WERI-Rb-1 (cell line): ENCODE results near the gene LIG4.
"Not testable (repeated sequence)": the region's sequence is repeated elsewhere in the genome, so short reads cannot be mapped to it uniquely, and the experiment has no call there.

ENCODE experiments used
- DNase-seq: peaks from one replicate; pipeline ENCODE4 v3.0.0-alpha.2; 2020
- H3K27ac ChIP-seq: fragments of 250-450 bp; sonication (Bioruptor Pico); 2 replicates; pipeline ENCODE4 v1.5.1; 2020; ENCODE audit warnings: mild to moderate bottlenecking, moderate library complexity
- H3K27me3 ChIP-seq: fragments of 250-450 bp; sonication (Bioruptor Pico); 2 replicates; pipeline ENCODE4 v1.5.1; 2021; ENCODE audit warnings: mild to moderate bottlenecking, low read depth, moderate library complexity; ENCODE audit not compliant: insufficient read depth, severe bottlenecking
- H3K36me3 ChIP-seq: fragments of 250-450 bp; sonication (Bioruptor Pico); 2 replicates; pipeline ENCODE4 v1.5.1; 2020; ENCODE audit warnings: mild to moderate bottlenecking, moderate library complexity
- H3K4me3 ChIP-seq: 2 replicates; pipeline ENCODE4 v1.5.1; 2011; ENCODE audit warnings: low read depth, mild to moderate bottlenecking, control low read depth, low read length
- H3K9me3 ChIP-seq: fragments of 250-450 bp; sonication (Bioruptor Pico); 2 replicates; pipeline ENCODE4 v1.5.1; 2021; ENCODE audit warnings: mild to moderate bottlenecking, moderate library complexity; ENCODE audit not compliant: severe bottlenecking
- CTCF ChIP-seq: IDR thresholded peaks from 2 replicates; pipeline ENCODE4 v1.5.1; 2011; ENCODE audit warnings: low read depth, mild to moderate bottlenecking, control low read depth, inconsistent platforms, low read length

The LIG4 gene

DNA sequence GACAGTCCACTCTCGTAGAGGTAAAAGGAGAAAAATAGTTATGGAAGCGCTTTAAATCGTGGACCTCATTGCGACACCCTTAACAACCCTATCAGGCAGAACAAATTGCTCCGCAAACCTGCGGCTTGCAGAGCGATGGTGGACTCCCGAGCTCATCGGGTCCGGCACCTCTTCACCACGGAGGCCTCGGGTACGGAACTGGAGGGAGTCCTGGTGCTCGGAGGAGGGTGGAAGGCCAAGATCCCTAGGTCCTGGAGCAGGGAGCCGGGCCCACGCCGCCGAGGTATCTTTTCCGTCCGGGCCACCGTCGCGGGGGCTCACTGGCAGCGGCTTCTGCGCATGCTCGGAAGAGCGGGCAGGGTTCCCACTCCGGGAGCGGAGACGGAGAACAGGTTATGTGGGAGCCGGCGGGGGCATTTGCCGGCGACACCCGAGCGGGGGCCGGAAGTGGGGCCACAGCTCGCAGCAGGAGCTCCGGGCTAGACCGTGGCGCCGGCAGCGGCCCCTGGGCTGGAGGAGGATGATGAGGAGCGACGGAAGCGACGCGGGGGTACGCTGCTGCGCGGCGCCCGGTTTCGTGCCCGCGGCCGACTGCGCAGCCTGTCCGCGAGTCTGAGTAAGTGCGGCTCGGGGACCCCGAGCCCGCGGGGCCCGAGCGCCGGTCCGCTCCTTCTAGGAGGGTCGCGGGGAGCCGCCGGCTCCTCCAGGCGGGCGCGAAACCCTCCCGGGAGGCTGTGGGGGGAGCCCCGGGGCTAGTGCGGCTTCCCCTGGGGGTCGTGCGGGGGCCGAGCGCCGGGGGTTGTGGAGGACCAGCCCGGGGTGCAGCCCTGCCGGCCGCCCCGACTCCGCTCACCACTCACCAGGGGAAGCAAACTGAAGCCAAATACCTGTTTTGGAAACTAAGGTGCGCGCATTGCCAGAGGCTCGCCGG lies 3.0 kb upstream of the LIG4 start, which contains the start of gene ABHD13:
TSS of gene ABHD13 (plus strand) at position 349 of the 931 bp plus-strand sequence. CDS start 10,827 bp downstream, outside the sequence.
- no peaks in the 10 kb centered on the region for H3K9me3 ChIP-seq
- peak; percentile 99 for DNase-seq
- TF ChIP-seq CTCF: no peak
- peak within 1 kb of the TSS; percentile 93 for H3K27ac ChIP-seq
- H3K27me3 ChIP-seq: no peaks in the 10 kb centered on the region
- peaks cover 7% of the 10 kb centered on the region for H3K36me3 ChIP-seq
- peak within 1 kb of the TSS; percentile 96 for H3K4me3 ChIP-seq

DNA sequence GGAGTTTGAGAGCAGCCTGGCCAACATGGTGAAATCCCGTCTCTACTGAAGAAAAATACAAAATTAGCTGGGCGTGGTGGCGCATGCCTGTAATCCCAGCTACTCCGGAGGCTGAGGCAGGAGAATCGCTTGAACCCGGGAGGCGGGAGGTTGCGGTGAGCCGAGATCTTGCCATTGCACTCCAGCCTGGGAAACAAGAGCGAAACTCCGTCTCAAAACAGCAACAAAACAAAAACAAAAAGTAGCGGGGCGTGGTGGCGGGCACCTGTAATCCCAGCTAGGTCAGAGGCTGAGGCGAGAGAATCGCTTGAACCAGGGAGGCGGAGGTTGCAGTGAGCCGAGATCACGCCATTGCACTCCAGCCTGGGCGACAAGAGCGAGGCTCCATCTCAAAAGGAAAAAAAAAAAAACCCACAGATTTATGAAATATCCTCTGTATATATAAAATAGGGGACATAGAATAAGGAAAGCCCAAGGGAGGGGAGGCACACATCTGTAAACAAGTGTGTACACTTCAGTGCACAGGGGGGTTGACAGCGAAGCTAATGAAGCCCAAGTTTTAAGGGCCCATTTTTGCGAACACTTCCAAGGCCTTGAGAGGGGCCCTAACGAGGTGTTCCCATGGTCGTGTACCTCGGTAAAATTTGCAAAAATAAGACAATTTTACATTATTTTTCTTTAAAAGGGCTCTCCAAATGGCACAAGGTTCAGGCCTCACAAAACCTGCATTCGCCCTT lies 2.1 kb upstream of the LIG4 start:
- H3K4me3 ChIP-seq: peak overlapping the region; percentile 96
- H3K36me3 ChIP-seq, H3K27me3 ChIP-seq, DNase-seq, H3K9me3 ChIP-seq: not testable (repeated sequence)
- H3K27ac ChIP-seq: peak overlapping the region; percentile 93

DNA sequence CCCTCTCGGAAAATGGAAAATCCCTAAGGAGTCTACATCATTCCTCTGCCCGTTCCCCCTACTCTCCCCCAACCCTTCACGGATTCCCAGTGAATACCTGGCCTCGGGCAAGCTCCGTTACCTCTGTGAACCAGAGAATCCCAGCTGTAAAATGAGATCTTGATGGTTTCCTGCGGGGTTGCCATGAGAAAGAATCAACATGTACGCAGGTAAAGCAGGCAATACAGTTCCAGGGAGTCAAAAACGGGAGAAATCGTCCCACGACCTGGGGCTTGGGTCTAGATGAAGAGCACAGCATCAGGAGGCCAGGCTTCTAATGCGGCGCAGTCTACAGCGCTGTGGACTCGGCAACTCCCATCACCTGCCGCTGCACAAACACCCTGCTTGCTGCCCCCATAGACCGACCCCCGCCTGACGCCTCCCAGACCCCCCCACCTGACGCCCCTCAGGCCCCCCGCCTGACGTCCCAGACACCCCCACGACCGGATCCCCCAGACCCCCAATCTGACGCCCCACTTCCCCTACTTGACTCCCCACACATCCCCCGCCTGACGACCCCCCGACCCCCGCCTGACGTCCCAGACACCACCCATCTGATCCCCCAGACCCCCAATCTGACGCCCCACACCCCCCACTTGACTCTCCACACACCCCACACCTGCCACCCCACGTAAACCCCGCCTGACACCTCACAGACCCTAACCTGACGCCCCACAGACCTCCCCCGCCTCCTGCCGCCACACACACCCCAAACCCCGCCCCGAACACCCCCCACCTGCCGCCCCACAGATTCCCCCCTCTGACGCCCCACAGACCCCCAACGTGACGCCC lies 680 bp downstream of the LIG4 start:
- DNase-seq: peak; percentile 50
- H3K27me3 ChIP-seq: no peaks in the 10 kb centered on the region

DNA sequence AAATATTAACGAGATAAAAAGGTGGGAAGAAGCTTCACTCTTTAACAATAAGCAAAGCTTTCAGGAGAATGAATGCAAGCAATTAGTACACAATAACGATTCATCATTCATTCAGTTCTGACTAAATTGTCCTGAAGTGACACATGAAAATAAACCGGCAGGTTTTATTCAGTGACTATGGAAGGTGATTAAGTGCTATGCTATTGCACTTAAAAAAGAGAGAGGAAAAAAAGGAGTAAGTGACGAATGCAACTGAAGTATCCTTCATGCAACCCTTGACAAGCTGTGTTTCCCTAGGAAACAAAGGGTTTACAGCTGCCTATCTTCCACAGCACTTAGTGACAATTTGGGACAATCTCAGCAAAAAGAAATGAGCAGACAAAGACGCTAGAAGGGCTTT lies 1.4 kb downstream of the LIG4 start:
- DNase-seq: no peak
- no peak overlapping the region for H3K27ac ChIP-seq
- H3K36me3 ChIP-seq: peaks cover 25% of the 10 kb centered on the region
- TF ChIP-seq CTCF: no peak
- H3K4me3 ChIP-seq: peak overlapping the region; percentile 32
- H3K27me3 ChIP-seq: no peaks in the 10 kb centered on the region
- no peaks in the 10 kb centered on the region for H3K9me3 ChIP-seq

More for the DNA sequence above, 680 bp downstream of the LIG4 start:
- Histone ChIP-seq H3K36me3 (peaks cover 20% of the 10 kb centered on the region), H3K4me3 (peak overlapping the region; percentile 32), H3K27ac (no peak overlapping the region), H3K9me3 (no peaks in the 10 kb centered on the region)
- no peak for TF ChIP-seq CTCF

GRCh38 chr13:108212886-108213285 lies 2.5 kb downstream of the LIG4 start:
- DNase-seq: no peak
- Histone ChIP-seq H3K27ac (no peak overlapping the region), H3K36me3 (peaks cover 23% of the 10 kb centered on the region), H3K27me3 (no peaks in the 10 kb centered on the region), H3K9me3 (no peaks in the 10 kb centered on the region), H3K4me3 (no peak overlapping the region)
- no peak for TF ChIP-seq CTCF

GRCh38 chr13:108210551-108210950 lies 4.8 kb downstream of the LIG4 start:
- no peak for TF ChIP-seq CTCF
- peaks cover 23% of the 10 kb centered on the region for H3K36me3 ChIP-seq
- no peak for DNase-seq
- no peaks in the 10 kb centered on the region for H3K27me3 ChIP-seq
- H3K27ac ChIP-seq: no peak overlapping the region
- no peaks in the 10 kb centered on the region for H3K9me3 ChIP-seq
- H3K4me3 ChIP-seq: no peak overlapping the region
